ENCODE measurements around the gene VEGFB. TPM values are rescaled to one million over a fixed set of nuclear protein-coding genes. Genes with fewer than 3 reads are reported as not detected.

The VEGFB gene
- total and polyA plus RNA-seq, 2 of the 8 experiments (the other 6 are each of a cell fraction or from before 2014, with no cell fraction given) = 9.3 to 49.6 TPM

DNA sequence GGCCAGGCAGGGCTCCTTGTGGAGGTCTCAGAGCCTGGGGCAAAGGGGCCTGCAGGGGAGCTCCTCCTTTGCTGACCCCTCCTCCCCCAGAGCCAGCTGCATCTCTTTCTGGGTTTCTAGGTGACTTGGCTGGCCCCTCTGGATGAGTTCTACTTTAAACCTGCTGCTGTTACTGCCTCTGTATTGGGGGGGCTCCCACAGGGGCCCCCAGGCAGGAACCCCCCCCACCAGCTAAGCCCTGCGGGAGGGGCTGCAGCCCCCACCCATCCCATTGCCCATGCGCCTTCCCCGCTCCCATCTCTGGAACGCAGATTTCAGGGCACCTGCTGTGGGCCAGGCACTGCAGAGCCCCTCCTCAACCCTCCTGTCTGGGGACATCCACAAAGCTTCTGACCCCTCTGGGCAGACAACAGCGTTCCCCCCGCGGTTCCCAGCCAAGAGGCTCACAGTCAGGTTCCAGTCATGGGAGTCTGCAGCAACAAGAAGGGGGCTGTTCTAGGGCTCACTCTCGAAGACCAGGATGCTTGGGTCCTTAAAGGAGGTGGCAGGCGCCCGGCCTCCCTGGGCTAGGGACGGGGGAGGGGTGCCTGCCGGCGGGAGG is 16.1 kb downstream of the VEGFB start:
- Histone ChIP-seq H2BK20ac (ENCODE audit: low read length) (peak overlapping the region; percentile 53; the same call in 1 of the 2 replicates), H2BK5ac (ENCODE audit: low read depth, low read length) (peak overlapping the region; percentile 93; the same call in 1 of the 2 replicates), H2AK5ac (ENCODE audit: low read depth, low read length) (0 out of 2 replicates have a peak overlapping the region, but pooled peaks have one; percentile 92), H3K4me2 (ENCODE audit: insufficient read depth in 1 of 2, low read depth in 2 of 2, low read length in 2 of 2) (peak overlapping the region; percentile 73 to 99), H3K4me1 (replicated peaks in 1 of 4; ENCODE audit: control insufficient read depth in 3 of 4, insufficient read depth in 4 of 4, low read length in 3 of 4) (peaks cover 0 to 41% (median 35%) of the 10 kb centered on the region in 4 experiments; a peak in 6 of 7 replicates), H4K5ac (ENCODE audit: insufficient read length, low read depth, low read length) (peak overlapping the region; percentile 75), H4K20me1 (replicated peaks in 1 of 2; ENCODE audit: control insufficient read depth in 1 of 2, insufficient read depth in 2 of 2, low read length in 2 of 2) (peaks cover 6 to 15% of the 10 kb centered on the region in 2 experiments), H2AFZ (ENCODE audit: low read length) (no peak overlapping the region), H4K8ac (ENCODE audit: extremely low read depth, insufficient read depth, low read length) (peak overlapping the region; percentile 76; the same call in 1 of the 2 replicates), H3K36me3 (ENCODE audit: control insufficient read depth in 2 of 4, insufficient read depth in 4 of 4, low read length in 3 of 4) (peaks cover 2 to 12% (median 7%) of the 10 kb centered on the region in 4 experiments; a peak in 5 of 8 replicates), H3K4ac (replicated peaks; ENCODE audit: insufficient read length, low read depth, low read length) (peak overlapping the region; percentile 87), H3K79me1 (ENCODE audit: low read depth, low read length) (peaks cover 7% of the 10 kb centered on the region), H3K14ac (ENCODE audit: insufficient read length) (no peak overlapping the region), H3K9ac (replicated peaks in 1 of 4; ENCODE audit: extremely low read depth in 1 of 4, low read depth in 3 of 4, low read length in 3 of 4) (peak overlapping the region in 2 of 4 experiments; percentile 67 to 76; a peak in 4 of 7 replicates), H3K79me2 (ENCODE audit: control insufficient read depth in 1 of 2, insufficient read depth in 2 of 2, low read length in 2 of 2) (peaks cover 6 to 31% of the 10 kb centered on the region in 2 experiments; a peak in 3 of 4 replicates), H4K91ac (replicated peaks; ENCODE audit: insufficient read length, low read length) (peak overlapping the region; percentile 98), H3K23me2 (ENCODE audit: low read depth, low read length) (peaks cover 18% of the 10 kb centered on the region), H3K27me3 (replicated peaks in 1 of 4; ENCODE audit: control insufficient read depth in 3 of 4, extremely low read depth in 1 of 4, insufficient read depth in 3 of 4, low read length in 3 of 4) (no peaks in the 10 kb centered on the region), H3K23ac (ENCODE audit: insufficient read length) (no peak overlapping the region), H3K18ac (ENCODE audit: extremely low read depth, low read length) (peak overlapping the region; percentile 98), H2BK120ac (replicated peaks; ENCODE audit: low read depth, low read length) (no peak overlapping the region), H2BK12ac (ENCODE audit: low read depth, low read length) (peak overlapping the region; percentile 99; the same call in 1 of the 2 replicates), H2BK15ac (ENCODE audit: low read length) (peak overlapping the region; percentile 99; the same call in 1 of the 2 replicates), H3K56ac (replicated peaks; ENCODE audit: insufficient read length, low read depth, low read length) (peak overlapping the region; percentile 78), H3K27ac (ENCODE audit: low read depth, low read length) (peak overlapping the region; percentile 72; the same call in 1 of the 2 replicates), H3K9me3 (ENCODE audit: insufficient read depth in 2 of 2, low read depth in 1 of 2, low read length in 1 of 2) (no peaks in the 10 kb centered on the region), H3K4me3 (ENCODE audit: extremely low read depth in 1 of 4, insufficient read depth in 2 of 4, low read depth in 3 of 4, low read length in 4 of 4) (peak overlapping the region; percentile 46 to 73 (median 55))
- DNase-seq (ENCODE audit: low read depth in 1 of 2, low spot score in 2 of 2) (no peak), FAIRE-seq (no peak)
- ChIA-PET CTCF (ENCODE audit: partially characterized antibody) (interaction anchor here (0.6 to 10.0 kb wide), 27 partner anchors 9 to 402 kb away, joined by 3 to 102 read pairs (median 5); partner anchors contain the start of genes CATSPERZ, FERMT3, FKBP2 and NUDT22), POLR2A (ENCODE audit: partially characterized antibody) (interaction anchor here (0.7 to 13.1 kb wide), 21 partner anchors 8 to 272 kb away, joined by 3 to 352 read pairs (median 6); partner anchors contain the start of genes DNAJC4, ESRRA, FKBP2 and KCNK4)
- 2% methylated on average over 10 of the region's 13 CpGs; no CpG with 5 or more reads in 1 of the 2 experiments for WGBS, 2 experiments (ENCODE audit: extremely low coverage in 1 of 2, insufficient coverage in 1 of 2, insufficient read length in 1 of 2, insufficient replicate concordance in 2 of 2, low coverage in 1 of 2, low lambda C conversion rate in 2 of 2, missing lambda C conversion rate in 1 of 2)
- TF ChIP-seq BCL11A (IDR thresholded peaks at IDR 0.05; ENCODE audit: low read depth in 2 of 2, low read length in 2 of 2) (no peak), TCF12 (IDR thresholded peaks at IDR 0.05; ENCODE audit: low read depth, low read length) (no peak), GABPA (IDR thresholded peaks at IDR 0.05; ENCODE audit: borderline replicate concordance, insufficient read depth, low read length) (no peak), SRF (IDR thresholded peaks at IDR 0.05; ENCODE audit: low read depth, low read length) (no peak), NRF1 (IDR thresholded peaks at IDR 0.05; ENCODE audit: low read depth, low read length) (no peak)
- TF ChIP-seq, protein P1, sequence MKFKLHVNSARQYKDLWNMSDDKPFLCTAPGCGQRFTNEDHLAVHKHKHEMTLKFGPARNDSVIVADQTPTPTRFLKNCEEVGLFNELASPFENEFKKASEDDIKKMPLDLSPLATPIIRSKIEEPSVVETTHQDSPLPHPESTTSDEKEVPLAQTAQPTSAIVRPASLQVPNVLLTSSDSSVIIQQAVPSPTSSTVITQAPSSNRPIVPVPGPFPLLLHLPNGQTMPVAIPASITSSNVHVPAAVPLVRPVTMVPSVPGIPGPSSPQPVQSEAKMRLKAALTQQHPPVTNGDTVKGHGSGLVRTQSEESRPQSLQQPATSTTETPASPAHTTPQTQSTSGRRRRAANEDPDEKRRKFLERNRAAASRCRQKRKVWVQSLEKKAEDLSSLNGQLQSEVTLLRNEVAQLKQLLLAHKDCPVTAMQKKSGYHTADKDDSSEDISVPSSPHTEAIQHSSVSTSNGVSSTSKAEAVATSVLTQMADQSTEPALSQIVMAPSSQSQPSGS (IDR thresholded peaks at IDR 0.05; ENCODE audit: low read length) = no peak

All from H1 (cell line).